HepG2 (cell line): Measurements from ENCODE around the gene NBPF9.
"Not testable (repeated sequence)": the region's sequence is repeated elsewhere in the genome, so short reads cannot be mapped to it uniquely, and the experiment has no call there.

Source experiments
- CAMTA2 ChIP-seq: sonication (generic); formaldehyde crosslinking; IDR thresholded peaks from 2 replicates; pipeline ENCODE4 v1.4.0; 2020; ENCODE audit warnings: mild to moderate bottlenecking, missing genetic modification reagents, borderline replicate concordance
- CCDC6 ChIP-seq: sonication (generic); formaldehyde crosslinking; IDR thresholded peaks from 2 replicates; pipeline ENCODE4 v1.8.1; 2022; ENCODE audit warnings: mild to moderate bottlenecking, missing genetic modification reagents, moderate library complexity
- CREB1 ChIP-seq, 2 experiments: fragments of 450-650 bp in 1 of 2; IDR thresholded peaks; 2 replicates each; pipeline ENCODE4 v1.6.1; 2016 to 2017; ENCODE audit warnings: control low read depth in 1 of 2, mild to moderate bottlenecking in 1 of 2, missing compliant biosample characterization in 1 of 2, missing genetic modification characterization in 1 of 2
- CTCF ChIP-seq: sonication (generic); formaldehyde crosslinking; IDR thresholded peaks from 2 replicates; pipeline ENCODE4 v1.5.0; 2020; ENCODE audit warnings: mild to moderate bottlenecking, missing genetic modification reagents, moderate library complexity
- GMEB2 ChIP-seq: IDR thresholded peaks from 2 replicates; pipeline ENCODE4 v1.6.1; 2016; ENCODE audit warnings: missing biosample characterization, missing genetic modification reagents, low read depth
- JUN ChIP-seq: sonication (generic); formaldehyde crosslinking; IDR thresholded peaks from 2 replicates; pipeline ENCODE4 v1.4.0; 2020; ENCODE audit warnings: mild to moderate bottlenecking, missing genetic modification reagents
- NKX3-1 ChIP-seq: sonication (generic); formaldehyde crosslinking; IDR thresholded peaks from 2 replicates; pipeline ENCODE4 v1.5.0; 2020; ENCODE audit warnings: missing genetic modification reagents
- POLR2A ChIP-seq, 2 experiments: IDR thresholded peaks; 2 replicates each; pipeline ENCODE4 v1.6.1; 2011; ENCODE audit warnings: low read depth in 2 of 2, low read length in 2 of 2, mild to moderate bottlenecking in 1 of 2, moderate library complexity in 1 of 2; ENCODE audit not compliant: insufficient read depth in 1 of 2
- ZNF292 ChIP-seq: sonication (generic); formaldehyde crosslinking; IDR thresholded peaks from 2 replicates; pipeline ENCODE4 v1.8.1; 2022; ENCODE audit warnings: mild to moderate bottlenecking, low read depth, missing genetic modification reagents, borderline replicate concordance
- ZNF367 ChIP-seq: sonication (generic); formaldehyde crosslinking; IDR thresholded peaks from 2 replicates; pipeline ENCODE4 v1.4.0; 2020; ENCODE audit warnings: missing genetic modification reagents, borderline replicate concordance

- not testable (repeated sequence) for TF ChIP-seq CREB1 (IDR thresholded peaks at IDR 0.05); CREB1 (CRISPR knock-in tag; IDR thresholded peaks at IDR 0.05); ZNF367 (CRISPR knock-in tag); NKX3-1; JUN (CRISPR knock-in tag); ZNF292 (CRISPR knock-in tag); CAMTA2 (CRISPR knock-in tag); GMEB2 (CRISPR knock-in tag); CTCF; POLR2A (IDR thresholded peaks at IDR 0.05; ENCODE audit: insufficient read depth in 1 of 2, low read depth in 2 of 2, low read length in 2 of 2); CCDC6 (CRISPR knock-in tag)
Measured at GRCh38 chr1:149024327-149024726, 79.0 kb downstream of the NBPF9 start.
